HEK293 (cell line): ENCODE data around the gene CFAP53.

ENCODE experiments used
- CTCF ChIA-PET: fragments of 350-600 bp; formaldehyde crosslinking; extraction: SDS; loops from one replicate; lab custom pipeline; 2021; ENCODE audit warnings: antibody characterized with exemption; lab: Yijun Ruan, JAX
- POLR2A ChIA-PET: fragments of 300-600 bp; formaldehyde crosslinking; extraction: SDS; loops from one replicate; lab custom pipeline; 2020; ENCODE audit warnings: antibody characterized with exemption, inconsistent platforms; lab: Yijun Ruan, JAX
- H3K27ac ChIP-seq: fragments of 200-500 bp; sonication (Bioruptor generic); 2 replicates; pipeline ENCODE4 v1.5.1; 2014; ENCODE audit warnings: low read depth, low read length, control low read depth, inconsistent platforms; ENCODE audit errors: extremely low read depth
- H3K36me3 ChIP-seq, 2 experiments: fragments of 200-500 bp in 1 of 2; sonication (Bioruptor generic) in 1 of 2; 1 replicate in 1 of 2; 2 replicates in 1 of 2; pipeline ENCODE4 v1.5.1; 2014 to 2017; ENCODE audit warnings: inconsistent platforms in 2 of 2, low read length in 2 of 2; ENCODE audit not compliant: control insufficient read depth in 2 of 2, insufficient read depth in 1 of 2
- H3K4me1 ChIP-seq: fragments of 200-500 bp; sonication (Bioruptor generic); 2 replicates; pipeline ENCODE4 v1.5.1; 2014; ENCODE audit warnings: mild to moderate bottlenecking, low read length, inconsistent platforms; ENCODE audit not compliant: control insufficient read depth, insufficient read depth
- H3K4me3 ChIP-seq: 2 replicates; pipeline ENCODE4 v1.5.1; 2011; ENCODE audit warnings: low read depth, mild to moderate bottlenecking, control low read depth, low read length, moderate library complexity
- H3K9me3 ChIP-seq: fragments of 200-500 bp; sonication (Bioruptor generic); 2 replicates; pipeline ENCODE4 v1.5.1; 2014; ENCODE audit warnings: low read depth, low read length, inconsistent platforms; ENCODE audit not compliant: control insufficient read depth, insufficient read depth
- KLF1 ChIP-seq: fragments of 450-650 bp; formaldehyde crosslinking; IDR thresholded peaks from 2 replicates; pipeline ENCODE4 v1.5.1; 2016; ENCODE audit warnings: missing biosample characterization, missing genetic modification characterization
- KLF10 ChIP-seq: fragments of 450-650 bp; IDR thresholded peaks from 2 replicates; pipeline ENCODE4 v1.5.1; 2018; ENCODE audit warnings: missing biosample characterization, mild to moderate bottlenecking, missing genetic modification characterization
- KLF16 ChIP-seq: fragments of 450-650 bp; formaldehyde crosslinking; IDR thresholded peaks from 2 replicates; pipeline ENCODE4 v1.5.1; 2017; ENCODE audit warnings: missing biosample characterization, missing genetic modification characterization
- KLF17 ChIP-seq: fragments of 450-650 bp; formaldehyde crosslinking; IDR thresholded peaks from 2 replicates; pipeline ENCODE4 v1.5.1; 2016; ENCODE audit warnings: missing biosample characterization, missing genetic modification characterization
- KLF7 ChIP-seq: fragments of 450-650 bp; formaldehyde crosslinking; IDR thresholded peaks from 2 replicates; pipeline ENCODE4 v1.5.1; 2016; ENCODE audit warnings: missing biosample characterization, missing genetic modification characterization, borderline replicate concordance
- KLF8 ChIP-seq: fragments of 450-650 bp; formaldehyde crosslinking; IDR thresholded peaks from 2 replicates; pipeline ENCODE4 v1.5.1; 2016; ENCODE audit warnings: missing biosample characterization, missing genetic modification characterization
- KLF9 ChIP-seq: fragments of 450-650 bp; formaldehyde crosslinking; IDR thresholded peaks from 2 replicates; pipeline ENCODE4 v1.5.1; 2016; ENCODE audit warnings: missing biosample characterization, missing genetic modification characterization, low read depth
- PATZ1 ChIP-seq: fragments of 450-650 bp; formaldehyde crosslinking; IDR thresholded peaks from 2 replicates; pipeline ENCODE4 v1.5.1; 2016; ENCODE audit warnings: missing biosample characterization, missing genetic modification characterization
- SP3 ChIP-seq: fragments of 450-650 bp; formaldehyde crosslinking; IDR thresholded peaks from 2 replicates; pipeline ENCODE4 v1.5.1; 2016; ENCODE audit warnings: missing biosample characterization, missing genetic modification characterization
- SP7 ChIP-seq: fragments of 450-650 bp; formaldehyde crosslinking; IDR thresholded peaks from 2 replicates; pipeline ENCODE4 v1.5.1; 2016; ENCODE audit warnings: missing biosample characterization, missing genetic modification characterization
- ZBTB11 ChIP-seq: fragments of 450-650 bp; formaldehyde crosslinking; conservative IDR thresholded peaks from 2 replicates; pipeline ENCODE4 v1.5.1; 2016; ENCODE audit warnings: low read depth, missing biosample characterization, missing genetic modification characterization
- ZBTB26 ChIP-seq: fragments of 450-650 bp; formaldehyde crosslinking; optimal IDR thresholded peaks from 2 replicates; pipeline ENCODE3; 2016; ENCODE audit warnings: missing biosample characterization, mild to moderate bottlenecking, missing genetic modification characterization
- ZNF10 ChIP-seq: fragments of 450-650 bp; formaldehyde crosslinking; IDR thresholded peaks from 2 replicates; pipeline ENCODE4 v1.5.1; 2017; ENCODE audit warnings: missing biosample characterization, missing genetic modification characterization
- ZNF138 ChIP-seq: fragments of 450-650 bp; formaldehyde crosslinking; IDR thresholded peaks from 2 replicates; pipeline ENCODE4 v1.5.1; 2016; ENCODE audit warnings: missing biosample characterization, missing genetic modification characterization, borderline replicate concordance
- ZNF221 ChIP-seq: fragments of 450-650 bp; formaldehyde crosslinking; IDR thresholded peaks from 2 replicates; pipeline ENCODE4 v1.5.1; 2017; ENCODE audit warnings: missing biosample characterization, missing genetic modification characterization, borderline replicate concordance
- ZNF280D ChIP-seq: fragments of 450-650 bp; formaldehyde crosslinking; IDR thresholded peaks from 2 replicates; pipeline ENCODE4 v1.5.1; 2016; ENCODE audit warnings: missing biosample characterization, missing genetic modification characterization
- ZNF548 ChIP-seq: fragments of 450-650 bp; formaldehyde crosslinking; IDR thresholded peaks from 2 replicates; pipeline ENCODE4 v1.5.1; 2016; ENCODE audit warnings: missing biosample characterization, missing genetic modification characterization
- ZNF629 ChIP-seq: fragments of 450-650 bp; formaldehyde crosslinking; IDR thresholded peaks from 2 replicates; pipeline ENCODE4 v1.5.1; 2017; ENCODE audit warnings: missing biosample characterization, missing genetic modification characterization
- ZNF76 ChIP-seq: fragments of 450-650 bp; formaldehyde crosslinking; IDR thresholded peaks from 2 replicates; pipeline ENCODE4; 2016; ENCODE audit warnings: low read depth, missing biosample characterization, missing genetic modification characterization, borderline replicate concordance

The CFAP53 gene

GRCh38 chr18:50286391-50287027 is 20.2 kb upstream of the CFAP53 start (continued):
- TF ChIP-seq ZNF10 (tag by site-specific recombination), result peak; percentile 43; the same call in 1 of the 2 replicates
- no peak for TF ChIP-seq ZNF629
- TF ChIP-seq ZBTB26 (tag by site-specific recombination), result peak; percentile 17
- no peak for TF ChIP-seq ZNF548
- peak; percentile 20 for TF ChIP-seq PATZ1 (tag by site-specific recombination)
- no peak for TF ChIP-seq SP7 (tag by site-specific recombination)
- TF ChIP-seq KLF1 (tag by site-specific recombination), result peak; percentile 95
- peak; percentile 12; the same call in 1 of the 2 replicates for TF ChIP-seq ZNF76 (tag by site-specific recombination)
- TF ChIP-seq KLF8 (tag by site-specific recombination), result no peak
- peak; percentile 54; the same call in 1 of the 2 replicates for TF ChIP-seq KLF16 (tag by site-specific recombination)
- peak; percentile 36; the same call in 1 of the 2 replicates for TF ChIP-seq KLF17 (tag by site-specific recombination)
- TF ChIP-seq KLF7 (tag by site-specific recombination), result peak; percentile 69
- TF ChIP-seq SP3 (tag by site-specific recombination), result peak; percentile 93
- no peak for TF ChIP-seq KLF10
- 0 out of 2 replicates have a peak, but pooled peaks have one; percentile 21 for TF ChIP-seq ZBTB11 (tag by site-specific recombination)
- TF ChIP-seq KLF9 (tag by site-specific recombination), result peak; percentile 94

- POLR2A ChIA-PET, result no interaction called here
- TF ChIP-seq ZNF221 (no peak), ZNF280D (no peak), ZNF138 (tag by site-specific recombination) (no peak)
- TF ChIP-seq, all 188 proteins: peak for 0
- Histone ChIP-seq H3K36me3 (peaks cover 9 to 40% of the 10 kb centered on the region in 2 experiments; a peak in 2 of 3 replicates), H3K27ac (no peak overlapping the region), H3K4me3 (no peak overlapping the region), H3K4me1 (peaks cover 4% of the 10 kb centered on the region; the same call in 1 of the 2 replicates), H3K9me3 (no peaks in the 10 kb centered on the region)
- CTCF ChIA-PET, result no interaction called here
Observed at GRCh38 chr18:50285631-50286321, 19.5 kb upstream of the CFAP53 start.
